OCI-LY7 (cell line): ENCODE data around the gene CHST13. TPM values are rescaled to one million over a fixed set of nuclear protein-coding genes. Genes with fewer than 3 reads are reported as not detected.

Experiments used
- BruUV-seq: library from RNA; stranded (reverse); fragments of 400-500 nt; replicated peaks from 2 replicates; lab custom pipeline; 2021; lab: Mats Ljungman, UMichigan
- CTCF ChIA-PET: fragments of 300-600 bp; sonication (Branson Sonifier 250); formaldehyde crosslinking; loops from one replicate; lab custom pipeline; 2022; ENCODE audit warnings: antibody characterized with exemption; ENCODE audit not compliant: unreplicated experiment; lab: Charles Lee
- POLR2A ChIA-PET: fragments of 300-600 bp; sonication (Branson Sonifier 250); formaldehyde crosslinking; loops from one replicate; lab custom pipeline; 2022; ENCODE audit warnings: antibody characterized with exemption; lab: Charles Lee
- DNase-seq: peaks from one replicate; pipeline ENCODE4 v3.0.0-alpha.2; 2015; ENCODE audit warnings: low spot score
- H2AFZ ChIP-seq: fragments of 200-600 bp; sonication (generic), shearing (Covaris generic); 2 replicates; pipeline ENCODE4 v1.6.1; 2014; ENCODE audit warnings: mild to moderate bottlenecking, antibody characterized with exemption, low read length, moderate library complexity
- H3K27ac ChIP-seq: fragments of 200-600 bp; sonication (generic); 2 replicates; pipeline ENCODE4 v1.5.1; 2014; ENCODE audit warnings: mixed run types, low read depth, mild to moderate bottlenecking, moderate library complexity, low read length, inconsistent platforms; ENCODE audit not compliant: poor library complexity, severe bottlenecking
- H3K36me3 ChIP-seq: fragments of 200-600 bp; sonication (generic); 2 replicates; pipeline ENCODE4 v1.6.1; 2014; ENCODE audit warnings: mild to moderate bottlenecking, antibody characterized with exemption, low read length, moderate library complexity, mixed read lengths; ENCODE audit not compliant: insufficient read depth
- H3K4me1 ChIP-seq: fragments of 200-600 bp; sonication (generic); 2 replicates; pipeline ENCODE4 v1.5.1; 2014; ENCODE audit warnings: mild to moderate bottlenecking, low read length; ENCODE audit not compliant: insufficient read depth, poor library complexity, severe bottlenecking
- H3K4me2 ChIP-seq: fragments of 200-600 bp; sonication (generic); 2 replicates; pipeline ENCODE4 v1.6.1; 2014; ENCODE audit warnings: mild to moderate bottlenecking, low read length
- H3K4me3 ChIP-seq: fragments of 200-600 bp; sonication (generic); 2 replicates; pipeline ENCODE4 v1.5.1; 2014; ENCODE audit warnings: mild to moderate bottlenecking, low read depth, low read length; ENCODE audit not compliant: poor library complexity, severe bottlenecking
- H3K79me2 ChIP-seq: fragments of 200-600 bp; sonication (generic); 2 replicates; pipeline ENCODE4 v1.6.1; 2016; ENCODE audit warnings: low read depth, mild to moderate bottlenecking, low read length, moderate library complexity, mixed read lengths; ENCODE audit not compliant: insufficient read depth
- H3K9me2 ChIP-seq: fragments of 200-600 bp; sonication (generic); 2 replicates; pipeline ENCODE4 v1.6.1; 2016; ENCODE audit warnings: mild to moderate bottlenecking, low read length, mixed read lengths; ENCODE audit not compliant: insufficient read depth
- H3K9me3 ChIP-seq: fragments of 200-600 bp; sonication (generic); 2 replicates; pipeline ENCODE4 v1.6.1; 2014; ENCODE audit warnings: mild to moderate bottlenecking, mixed run types, low read length, mixed read lengths
- H4K20me1 ChIP-seq: fragments of 200-600 bp; sonication (generic); 2 replicates; pipeline ENCODE4 v1.6.1; 2014; ENCODE audit warnings: mild to moderate bottlenecking, antibody characterized with exemption, low read length, moderate library complexity, mixed read lengths; ENCODE audit not compliant: insufficient read depth
- EZH2phosphoT487 ChIP-seq: fragments of 200-600 bp; sonication (generic); IDR thresholded peaks from 2 replicates; pipeline ENCODE4 v1.6.1; 2018; ENCODE audit warnings: low read depth, borderline replicate concordance, mild to moderate bottlenecking, mixed run types, antibody characterized with exemption, low read length, moderate library complexity, mixed read lengths
- intact Hi-C: fragments of 100-400 bp; cut with micrococcal nuclease; formaldehyde crosslinking; loops from one replicate; pipeline ENCODE4 v1.10.0; 2022; ENCODE audit not compliant: unreplicated experiment
- total RNA-seq, 2 experiments: library from RNA; depleted of rRNA in 1 of 2; stranded (reverse); fragments of >200 nt in 1 of 2; shearing (Covaris generic) in 1 of 2; gene quantifications; 2 replicates each; pipeline ENCODE4 v1.2.3, GENCODE V29; 2014 to 2022
- TF ChIP-seq, protein P1 (sequence below): fragments of 200-600 bp; sonication (generic); conservative IDR thresholded peaks from 2 replicates; pipeline ENCODE4 v1.5.1; 2014; ENCODE audit warnings: mild to moderate bottlenecking, antibody characterized with exemption, low read length, moderate library complexity, mixed read lengths

The CHST13 gene
- total RNA-seq, 2 experiments from 2014 or later: not detected

DNA sequence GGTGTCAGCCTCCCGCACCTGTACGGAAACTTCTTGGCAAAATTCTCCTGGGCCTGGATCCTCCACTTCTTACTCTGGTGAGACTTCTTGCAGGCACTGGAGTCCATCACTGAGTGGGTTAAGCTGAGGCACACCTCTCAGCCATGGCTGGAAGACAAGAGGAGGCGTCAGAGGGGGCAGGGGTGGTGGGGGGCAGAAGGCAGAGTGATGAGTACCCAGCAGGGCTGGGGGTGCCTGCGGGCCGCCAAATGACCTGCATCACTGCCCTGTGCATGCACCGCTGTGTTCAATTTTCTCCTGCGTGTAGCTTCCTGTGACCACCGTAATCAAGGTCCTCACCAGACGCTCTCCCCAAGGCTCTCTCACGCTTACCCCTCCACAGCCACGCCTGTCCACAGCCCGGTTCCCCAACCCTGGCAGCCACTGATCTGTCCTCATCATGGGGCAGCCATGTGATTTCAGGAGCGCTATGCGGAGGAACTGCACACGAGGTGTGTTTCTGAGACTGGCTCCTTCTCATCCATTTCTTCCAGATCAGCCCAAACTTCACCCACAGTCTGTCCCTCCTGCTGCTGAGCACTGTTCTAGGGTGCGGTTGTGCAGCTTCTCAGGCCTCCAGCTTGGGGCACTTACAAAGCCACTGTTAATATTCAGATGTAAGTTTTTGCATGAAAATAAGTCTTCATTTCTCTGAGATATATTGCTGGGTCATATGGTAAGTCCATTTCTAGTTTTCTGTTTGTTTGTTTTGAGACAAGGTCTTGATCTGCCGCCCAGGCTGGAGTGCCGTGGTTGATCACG is 29.5 kb downstream of the CHST13 start:
- Histone ChIP-seq H3K27ac (no peak overlapping the region), H3K9me3 (no peaks in the 10 kb centered on the region), H4K20me1 (no peaks in the 10 kb centered on the region), H2AFZ (no peak overlapping the region), H3K4me1 (no peaks in the 10 kb centered on the region), H3K36me3 (no peaks in the 10 kb centered on the region), H3K4me2 (no peak overlapping the region), H3K4me3 (no peak overlapping the region), H3K9me2 (no peaks in the 10 kb centered on the region), H3K79me2 (no peaks in the 10 kb centered on the region)
- intact Hi-C loops: no loop called here
- BruUV-seq: no TSS peak
- DNase-seq: no peak
- CTCF ChIA-PET: no interaction called here
- POLR2A ChIA-PET: no interaction called here
- TF ChIP-seq, protein P1, sequence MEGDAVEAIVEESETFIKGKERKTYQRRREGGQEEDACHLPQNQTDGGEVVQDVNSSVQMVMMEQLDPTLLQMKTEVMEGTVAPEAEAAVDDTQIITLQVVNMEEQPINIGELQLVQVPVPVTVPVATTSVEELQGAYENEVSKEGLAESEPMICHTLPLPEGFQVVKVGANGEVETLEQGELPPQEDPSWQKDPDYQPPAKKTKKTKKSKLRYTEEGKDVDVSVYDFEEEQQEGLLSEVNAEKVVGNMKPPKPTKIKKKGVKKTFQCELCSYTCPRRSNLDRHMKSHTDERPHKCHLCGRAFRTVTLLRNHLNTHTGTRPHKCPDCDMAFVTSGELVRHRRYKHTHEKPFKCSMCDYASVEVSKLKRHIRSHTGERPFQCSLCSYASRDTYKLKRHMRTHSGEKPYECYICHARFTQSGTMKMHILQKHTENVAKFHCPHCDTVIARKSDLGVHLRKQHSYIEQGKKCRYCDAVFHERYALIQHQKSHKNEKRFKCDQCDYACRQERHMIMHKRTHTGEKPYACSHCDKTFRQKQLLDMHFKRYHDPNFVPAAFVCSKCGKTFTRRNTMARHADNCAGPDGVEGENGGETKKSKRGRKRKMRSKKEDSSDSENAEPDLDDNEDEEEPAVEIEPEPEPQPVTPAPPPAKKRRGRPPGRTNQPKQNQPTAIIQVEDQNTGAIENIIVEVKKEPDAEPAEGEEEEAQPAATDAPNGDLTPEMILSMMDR: no peak
- TF ChIP-seq EZH2phosphoT487: no peak

DNA sequence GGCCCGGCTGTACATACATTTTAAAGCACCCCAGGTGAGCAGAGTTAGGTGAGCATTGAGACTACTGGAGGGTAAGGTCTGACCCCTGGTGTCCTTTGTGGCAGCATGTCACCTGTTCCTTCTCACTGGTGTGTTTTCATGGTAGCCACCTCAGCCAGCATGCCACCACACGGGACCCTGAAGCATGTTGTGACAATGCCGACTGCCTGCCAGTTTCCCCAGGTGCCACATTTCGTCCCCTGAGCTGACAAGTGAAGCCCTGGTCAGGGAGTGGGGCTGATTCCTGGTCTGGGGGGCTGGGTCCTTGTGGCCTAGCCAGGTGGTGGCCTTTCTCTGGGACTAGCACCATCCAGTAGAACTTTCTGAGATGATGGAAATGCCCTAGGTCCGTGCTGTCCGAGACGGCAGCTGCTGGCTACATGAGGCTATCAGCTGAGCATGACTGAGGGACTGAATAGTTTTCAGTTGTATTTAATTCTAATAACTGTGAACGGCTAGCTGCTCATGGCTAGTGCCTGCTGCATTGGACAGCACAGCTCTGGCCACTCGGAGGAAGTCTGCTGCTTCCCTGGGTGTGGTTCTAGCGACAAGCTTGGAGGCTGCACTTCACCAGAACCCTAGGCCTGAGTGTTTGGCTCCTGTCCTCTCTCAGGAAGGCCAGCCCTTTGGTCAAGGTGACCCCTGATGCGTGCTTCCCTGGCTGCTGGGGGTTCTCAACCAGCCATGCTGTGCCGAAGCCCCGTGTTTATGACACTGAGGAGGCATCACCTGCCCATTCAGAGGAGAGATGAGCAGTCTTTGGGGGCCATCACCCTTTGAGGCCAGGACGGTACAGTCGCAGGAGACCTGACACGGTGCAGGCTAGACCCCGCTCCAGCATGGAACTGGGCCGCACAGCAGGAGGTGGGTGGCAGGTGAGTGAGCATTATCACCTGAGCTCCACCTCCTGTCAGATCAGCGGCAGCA is 30.9 kb downstream of the CHST13 start:
- no peaks in the 10 kb centered on the region for H4K20me1 ChIP-seq
- BruUV-seq: no TSS peak
- H2AFZ ChIP-seq: no peak overlapping the region
- intact Hi-C loops: no loop called here
- CTCF ChIA-PET: no interaction called here
- DNase-seq: no peak
- H3K9me2 ChIP-seq: no peaks in the 10 kb centered on the region
- no peak overlapping the region for H3K4me3 ChIP-seq
- POLR2A ChIA-PET: no interaction called here
- H3K4me1 ChIP-seq: no peaks in the 10 kb centered on the region
- no peak for TF ChIP-seq EZH2phosphoT487
- TF ChIP-seq, protein P1: no peak
- H3K4me2 ChIP-seq: no peak overlapping the region
- H3K27ac ChIP-seq: no peak overlapping the region
- H3K9me3 ChIP-seq: no peaks in the 10 kb centered on the region
- no peaks in the 10 kb centered on the region for H3K79me2 ChIP-seq
- no peaks in the 10 kb centered on the region for H3K36me3 ChIP-seq
